ENCODE results near the gene TMEM52B. TPM values are rescaled to one million over a fixed set of nuclear protein-coding genes. Genes with fewer than 3 reads are reported as not detected.
"Not testable (repeated sequence)": the region's sequence is repeated elsewhere in the genome, so short reads cannot be mapped to it uniquely, and the experiment has no call there.

TMEM52B gene
- total and polyA plus RNA-seq, 4 donors = 0.83 to 2.3 (median 1.8) TPM

GRCh38 chr12:10215436-10215835 lies 36.6 kb downstream of the TMEM52B start:
- H3K9ac ChIP-seq (ENCODE audit: insufficient read depth in 1 of 2, low read length in 2 of 2) = no peak overlapping the region
- TF ChIP-seq, protein P1, sequence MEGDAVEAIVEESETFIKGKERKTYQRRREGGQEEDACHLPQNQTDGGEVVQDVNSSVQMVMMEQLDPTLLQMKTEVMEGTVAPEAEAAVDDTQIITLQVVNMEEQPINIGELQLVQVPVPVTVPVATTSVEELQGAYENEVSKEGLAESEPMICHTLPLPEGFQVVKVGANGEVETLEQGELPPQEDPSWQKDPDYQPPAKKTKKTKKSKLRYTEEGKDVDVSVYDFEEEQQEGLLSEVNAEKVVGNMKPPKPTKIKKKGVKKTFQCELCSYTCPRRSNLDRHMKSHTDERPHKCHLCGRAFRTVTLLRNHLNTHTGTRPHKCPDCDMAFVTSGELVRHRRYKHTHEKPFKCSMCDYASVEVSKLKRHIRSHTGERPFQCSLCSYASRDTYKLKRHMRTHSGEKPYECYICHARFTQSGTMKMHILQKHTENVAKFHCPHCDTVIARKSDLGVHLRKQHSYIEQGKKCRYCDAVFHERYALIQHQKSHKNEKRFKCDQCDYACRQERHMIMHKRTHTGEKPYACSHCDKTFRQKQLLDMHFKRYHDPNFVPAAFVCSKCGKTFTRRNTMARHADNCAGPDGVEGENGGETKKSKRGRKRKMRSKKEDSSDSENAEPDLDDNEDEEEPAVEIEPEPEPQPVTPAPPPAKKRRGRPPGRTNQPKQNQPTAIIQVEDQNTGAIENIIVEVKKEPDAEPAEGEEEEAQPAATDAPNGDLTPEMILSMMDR (IDR thresholded peaks at IDR 0.05; ENCODE audit: control extremely low read depth, extremely low read depth) = no peak
- 55 to 65% methylated on average over 2 of the region's 2 CpGs for WGBS, 2 donors
- H3K4me3 ChIP-seq = no peak overlapping the region
- peaks cover 0 to 16% (median 8%) of the 10 kb centered on the region in 4 donors for H3K36me3 ChIP-seq (ENCODE audit: control insufficient read depth in 4 of 4, insufficient read depth in 4 of 4, low read length in 4 of 4)
- ATAC-seq (ENCODE audit: insufficient read depth, low FRiP score) (no peak), DNase-seq (no peak)
- peak overlapping the region in 1 of 2 donors; percentile 99 for H3K27ac ChIP-seq (ENCODE audit: low read depth in 1 of 2, low read length in 1 of 2)
- H3K9me3 ChIP-seq (ENCODE audit: control insufficient read depth in 4 of 4, insufficient read depth in 3 of 4, low read length in 3 of 4) = no peaks in the 10 kb centered on the region
- H3K27me3 ChIP-seq (ENCODE audit: control insufficient read depth in 3 of 3, insufficient read depth in 3 of 3, low read length in 2 of 3) = no peaks in the 10 kb centered on the region
- peaks cover 2 to 21% (median 9%) of the 10 kb centered on the region in 5 donors for H3K4me1 ChIP-seq (ENCODE audit: control insufficient read depth in 5 of 5, insufficient read depth in 5 of 5, low read length in 5 of 5)

- peak overlapping the region in 1 of 2 donors; percentile 41 for H3K27ac ChIP-seq (ENCODE audit: low read depth in 1 of 2, low read length in 1 of 2)
- 90 to 95% methylated on average over 13 of the region's 13 CpGs for WGBS, 2 donors
- peaks cover 2 to 24% (median 9%) of the 10 kb centered on the region in 5 donors for H3K4me1 ChIP-seq (ENCODE audit: control insufficient read depth in 5 of 5, insufficient read depth in 5 of 5, low read length in 5 of 5)
- H3K9ac ChIP-seq (ENCODE audit: insufficient read depth in 1 of 2, low read length in 2 of 2); H3K27me3 ChIP-seq (ENCODE audit: control insufficient read depth in 3 of 3, insufficient read depth in 3 of 3, low read length in 2 of 3); H3K4me3 ChIP-seq; DNase-seq; ATAC-seq (ENCODE audit: insufficient read depth, low FRiP score); H3K9me3 ChIP-seq (ENCODE audit: control insufficient read depth in 4 of 4, insufficient read depth in 3 of 4, low read length in 3 of 4): not testable (repeated sequence)
- peaks cover 0 to 21% (median 11%) of the 10 kb centered on the region in 4 donors for H3K36me3 ChIP-seq (ENCODE audit: control insufficient read depth in 4 of 4, insufficient read depth in 4 of 4, low read length in 4 of 4)
These were observed 37.1 kb downstream of the TMEM52B start for GRCh38 chr12:10215946-10216345.

DNA sequence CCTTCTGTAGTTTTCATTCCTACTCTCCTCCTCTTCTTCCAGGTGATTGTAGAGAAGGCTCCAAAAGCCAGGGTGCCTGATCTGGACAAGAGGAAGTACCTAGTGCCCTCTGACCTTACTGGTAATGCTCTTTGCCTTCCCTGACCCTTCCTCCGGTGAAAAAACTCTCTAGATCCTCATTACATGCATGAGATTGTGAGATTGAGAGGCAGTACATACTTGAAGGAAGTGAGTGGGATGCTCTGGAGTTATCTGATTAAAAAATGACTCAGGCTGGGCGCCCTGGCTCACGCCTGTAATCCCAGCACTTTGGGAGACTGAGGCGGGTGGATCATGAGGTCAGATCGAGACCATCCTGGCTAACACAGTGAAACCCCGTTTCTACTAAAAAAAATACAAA lies 39.2 kb downstream of the TMEM52B start:
- Histone ChIP-seq H3K9me3 (ENCODE audit: control insufficient read depth in 4 of 4, insufficient read depth in 3 of 4, low read length in 3 of 4) (no peaks in the 10 kb centered on the region), H3K4me3 (no peak overlapping the region), H3K4me1 (ENCODE audit: control insufficient read depth in 5 of 5, insufficient read depth in 5 of 5, low read length in 5 of 5) (peaks cover 2 to 25% (median 9%) of the 10 kb centered on the region in 5 donors), H3K27me3 (ENCODE audit: control insufficient read depth in 3 of 3, insufficient read depth in 3 of 3, low read length in 2 of 3) (no peaks in the 10 kb centered on the region), H3K27ac (ENCODE audit: low read depth in 1 of 2, low read length in 1 of 2) (no peak overlapping the region), H3K36me3 (ENCODE audit: control insufficient read depth in 4 of 4, insufficient read depth in 4 of 4, low read length in 4 of 4) (peaks cover 16 to 38% (median 27%) of the 10 kb centered on the region in 4 donors), H3K9ac (ENCODE audit: insufficient read depth in 1 of 2, low read length in 2 of 2) (no peak overlapping the region)
- ATAC-seq (ENCODE audit: insufficient read depth, low FRiP score) (no peak), DNase-seq (no peak)
- TF ChIP-seq, protein P1 (IDR thresholded peaks at IDR 0.05; ENCODE audit: control extremely low read depth, extremely low read depth) = no peak
- 90 to 94% methylated on average over 6 of the region's 6 CpGs for WGBS, 2 donors

DNA sequence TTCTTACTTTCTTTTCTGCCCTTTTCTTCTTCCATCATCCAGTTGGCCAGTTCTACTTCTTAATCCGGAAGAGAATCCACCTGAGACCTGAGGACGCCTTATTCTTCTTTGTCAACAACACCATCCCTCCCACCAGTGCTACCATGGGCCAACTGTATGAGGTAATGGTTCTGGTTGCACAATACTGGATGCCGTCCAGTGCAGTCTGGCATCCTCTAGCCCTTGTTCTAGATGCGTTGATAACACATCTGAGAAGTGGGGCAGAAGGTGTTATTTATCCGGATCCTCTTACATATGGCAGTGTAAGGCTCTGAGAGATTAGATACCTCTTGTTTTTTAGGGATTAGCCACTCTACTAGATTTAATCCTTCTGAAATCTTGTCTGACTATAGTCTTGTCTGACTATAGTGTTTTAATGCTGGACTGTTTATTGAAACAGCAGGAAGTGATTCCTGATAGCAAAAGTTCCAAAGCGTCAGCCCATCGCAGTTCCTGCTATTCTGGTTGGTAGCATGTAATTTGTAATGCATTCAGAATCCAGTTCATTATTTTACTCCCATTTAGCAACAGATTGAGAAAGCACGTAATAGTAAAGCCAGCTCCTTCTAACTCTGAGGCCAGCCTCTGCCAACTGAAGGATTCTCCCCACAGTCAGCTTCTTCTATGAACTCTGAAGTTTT lies 41.7 kb downstream of the TMEM52B start:
- no peaks in the 10 kb centered on the region for H3K27me3 ChIP-seq (ENCODE audit: control insufficient read depth in 3 of 3, insufficient read depth in 3 of 3, low read length in 2 of 3)
- peaks cover 16 to 52% (median 33%) of the 10 kb centered on the region in 4 donors for H3K36me3 ChIP-seq (ENCODE audit: control insufficient read depth in 4 of 4, insufficient read depth in 4 of 4, low read length in 4 of 4)
- H3K4me3 ChIP-seq = no peak overlapping the region
- H3K4me1 ChIP-seq (ENCODE audit: control insufficient read depth in 5 of 5, insufficient read depth in 5 of 5, low read length in 5 of 5) = peaks cover 0 to 18% (median 0%) of the 10 kb centered on the region in 5 donors
- ATAC-seq (ENCODE audit: insufficient read depth, low FRiP score) = peak; percentile 78
- H3K9ac ChIP-seq (ENCODE audit: insufficient read depth in 1 of 2, low read length in 2 of 2) = no peak overlapping the region
- H3K27ac ChIP-seq (ENCODE audit: low read depth in 1 of 2, low read length in 1 of 2) = peak overlapping the region in 1 of 2 donors; percentile 42
- DNase-seq = peak in 2 of 3 donors; percentile 38 to 59
- TF ChIP-seq, protein P1 (IDR thresholded peaks at IDR 0.05; ENCODE audit: control extremely low read depth, extremely low read depth) = no peak
- whole genome bisulfite sequencing, 2 donors = 41 to 53% methylated on average over 8 of the region's 8 CpGs
- no peaks in the 10 kb centered on the region for H3K9me3 ChIP-seq (ENCODE audit: control insufficient read depth in 4 of 4, insufficient read depth in 3 of 4, low read length in 3 of 4)
